IMR-90 (cell line): ENCODE data around the gene HPSE2. TPM values are rescaled to one million over a fixed set of nuclear protein-coding genes. Genes with fewer than 3 reads are reported as not detected.

ENCODE experiments used
- ATAC-seq: fragments of 200-7000 bp; cut with Tn5 transposase; 2 replicates; pipeline ENCODE4 v1.9.1; 2020; ENCODE audit warnings: low read depth, mild to moderate bottlenecking, moderate library complexity
- BruUV-seq: library from RNA; stranded (reverse); fragments of 400-500 nt; replicated peaks from 2 replicates; lab custom pipeline; 2021; lab: Mats Ljungman, UMichigan
- CTCF ChIA-PET: fragments of 300-600 bp; formaldehyde crosslinking; extraction: SDS; loops from one replicate; lab custom pipeline; 2021; ENCODE audit warnings: antibody characterized with exemption; lab: Yijun Ruan, JAX
- POLR2A ChIA-PET: fragments of 300-600 bp; sonication (Branson Sonifier 250); formaldehyde crosslinking; loops from one replicate; lab custom pipeline; 2022; ENCODE audit warnings: antibody characterized with exemption; ENCODE audit not compliant: unreplicated experiment; lab: Charles Lee
- DNase-seq: peaks from one replicate; pipeline ENCODE4 v3.0.0; 2013
- H2AFZ ChIP-seq: replicated peaks from 2 replicates; pipeline ENCODE3; 2013; ENCODE audit warnings: low read length, mild to moderate bottlenecking; ENCODE audit not compliant: poor library complexity
- H2AK5ac ChIP-seq: 2 replicates; pipeline ENCODE4 v1.6.1; 2013; ENCODE audit warnings: low read depth, low read length, inconsistent platforms
- H2AK9ac ChIP-seq: replicated peaks from 2 replicates; pipeline ENCODE3; 2013; ENCODE audit warnings: mild to moderate bottlenecking, low read depth, low read length, moderate library complexity; ENCODE audit not compliant: poor library complexity
- H2BK120ac ChIP-seq: 2 replicates; pipeline ENCODE4 v1.6.1; 2013; ENCODE audit warnings: low read depth, low read length, inconsistent platforms
- H2BK15ac ChIP-seq: 3 replicates; pipeline ENCODE4 v1.6.1; 2013; ENCODE audit warnings: low read depth, low read length, inconsistent platforms
- H2BK20ac ChIP-seq: 2 replicates; pipeline ENCODE4 v1.6.1; 2013; ENCODE audit warnings: low read depth, mild to moderate bottlenecking, inconsistent platforms, low read length, moderate library complexity
- H2BK5ac ChIP-seq: 2 replicates; pipeline ENCODE4 v1.6.1; 2013; ENCODE audit warnings: mild to moderate bottlenecking, low read depth, low read length, inconsistent platforms; ENCODE audit not compliant: poor library complexity, severe bottlenecking
- H3K14ac ChIP-seq: replicated peaks from 2 replicates; pipeline ENCODE4 v1.6.1; 2013; ENCODE audit warnings: low read depth, low read length, inconsistent platforms
- H3K18ac ChIP-seq: 2 replicates; pipeline ENCODE4 v1.6.1; 2013; ENCODE audit warnings: low read depth, low read length, control low read depth
- H3K23ac ChIP-seq: 2 replicates; pipeline ENCODE4 v1.6.1; 2013; ENCODE audit warnings: low read depth, low read length, inconsistent platforms
- H3K27ac ChIP-seq: 2 replicates; pipeline ENCODE4 v1.5.1; 2013; ENCODE audit warnings: mild to moderate bottlenecking, control low read depth, low read length; ENCODE audit not compliant: insufficient read depth
- H3K27me3 ChIP-seq: 2 replicates; pipeline ENCODE4 v1.6.1; 2013; ENCODE audit warnings: low read length; ENCODE audit not compliant: control insufficient read depth, insufficient read depth
- H3K36me3 ChIP-seq: 2 replicates; pipeline ENCODE4 v1.6.1; 2013; ENCODE audit warnings: low read length, mixed read lengths; ENCODE audit not compliant: control insufficient read depth, insufficient read depth
- H3K4ac ChIP-seq: 2 replicates; pipeline ENCODE4 v1.6.1; 2013; ENCODE audit warnings: low read depth, low read length, inconsistent platforms
- H3K4me1 ChIP-seq: 2 replicates; pipeline ENCODE4 v1.6.1; 2013; ENCODE audit warnings: low read length, mixed read lengths; ENCODE audit not compliant: control insufficient read depth, insufficient read depth
- H3K4me2 ChIP-seq: 2 replicates; pipeline ENCODE4 v1.6.1; 2013; ENCODE audit warnings: low read depth, mild to moderate bottlenecking, control low read depth, low read length, moderate library complexity
- H3K4me3 ChIP-seq: 2 replicates; pipeline ENCODE4 v1.5.1; 2013; ENCODE audit warnings: low read depth, mild to moderate bottlenecking, control low read depth, low read length, moderate library complexity; ENCODE audit not compliant: insufficient read depth
- H3K56ac ChIP-seq: 2 replicates; pipeline ENCODE4 v1.6.1; 2013; ENCODE audit warnings: low read length, inconsistent platforms; ENCODE audit not compliant: insufficient read depth; ENCODE audit errors: extremely low read depth
- H3K79me1 ChIP-seq, 2 experiments: 2 replicates each; pipeline ENCODE4 v1.6.1; 2013; ENCODE audit warnings: low read length in 2 of 2, inconsistent platforms in 1 of 2, low read depth in 1 of 2
- H3K9ac ChIP-seq: 2 replicates; pipeline ENCODE4 v1.6.1; 2013; ENCODE audit warnings: low read depth, low read length, control low read depth
- H3K9me1 ChIP-seq: 2 replicates; pipeline ENCODE4 v1.6.1; 2013; ENCODE audit warnings: low read length, inconsistent platforms; ENCODE audit not compliant: insufficient read depth
- H3K9me3 ChIP-seq: 2 replicates; pipeline ENCODE4 v1.6.1; 2013; ENCODE audit warnings: low read length; ENCODE audit not compliant: control insufficient read depth, insufficient read depth
- H4K20me1 ChIP-seq: 2 replicates; pipeline ENCODE4 v1.6.1; 2013; ENCODE audit warnings: low read length, inconsistent platforms; ENCODE audit not compliant: insufficient read depth
- H4K5ac ChIP-seq: 2 replicates; pipeline ENCODE4 v1.6.1; 2013; ENCODE audit warnings: mild to moderate bottlenecking, low read depth, low read length, control low read depth
- H4K8ac ChIP-seq, 2 experiments: 2 replicates each; pipeline ENCODE4 v1.6.1; 2013; ENCODE audit warnings: low read depth in 2 of 2, low read length in 2 of 2, control low read depth in 1 of 2, inconsistent platforms in 1 of 2
- H4K91ac ChIP-seq: 2 replicates; pipeline ENCODE4 v1.6.1; 2013; ENCODE audit warnings: low read depth, low read length, inconsistent platforms; ENCODE audit not compliant: insufficient read depth
- BHLHE40 ChIP-seq: fragments of 150-350 bp; IDR thresholded peaks from 2 replicates; pipeline ENCODE4 v1.6.1; 2016; ENCODE audit warnings: mild to moderate bottlenecking, low read depth, low read length
- CEBPB ChIP-seq: IDR thresholded peaks from 2 replicates; pipeline ENCODE4 v1.6.1; 2012; ENCODE audit warnings: low read depth, low read length, improper control_type of control experiment
- MAFK ChIP-seq: IDR thresholded peaks from 2 replicates; pipeline ENCODE4 v1.6.1; 2012; ENCODE audit warnings: low read depth, low read length, improper control_type of control experiment
- MXI1 ChIP-seq: IDR thresholded peaks from 2 replicates; pipeline ENCODE4 v1.6.1; 2012; ENCODE audit warnings: low read depth, mild to moderate bottlenecking, low read length, moderate library complexity, borderline replicate concordance
- NFE2L2 ChIP-seq: fragments of 150-350 bp; IDR thresholded peaks from 2 replicates; pipeline ENCODE4 v1.6.1; 2016; ENCODE audit warnings: low read depth, mild to moderate bottlenecking, low read length
- POLR2A ChIP-seq: IDR thresholded peaks from 2 replicates; pipeline ENCODE4 v1.6.1; 2012; ENCODE audit warnings: mild to moderate bottlenecking, low read depth, low read length
- RAD21 ChIP-seq: IDR thresholded peaks from 2 replicates; pipeline ENCODE4 v1.6.1; 2012; ENCODE audit warnings: low read length, improper control_type of control experiment
- RFX5 ChIP-seq: IDR thresholded peaks from 2 replicates; pipeline ENCODE4 v1.8.0; 2012; ENCODE audit warnings: low read depth, mild to moderate bottlenecking, low read length, moderate library complexity
- WGBS, 2 experiments: methylation state at CpG; one replicate each; pipeline versions ENCODE4 v1.1.5 to v1.1.7; 2013; ENCODE audit warnings: missing lambda C conversion rate in 2 of 2; ENCODE audit not compliant: insufficient read length in 1 of 2; ENCODE audit errors: extremely low coverage in 2 of 2; 5-methylcytosine and 5-hydroxymethylcytosine counted together
- dilution Hi-C: fragments of 300-500 bp; cut with HindIII; formaldehyde crosslinking; loops from one replicate; pipeline ENCODE4 v1.14.3; 2018; ENCODE audit warnings: low sequenced_read_pairs; ENCODE audit not compliant: unreplicated experiment
- in situ Hi-C: fragments of 300-500 bp; cut with MboI; formaldehyde crosslinking; loops from 3 replicates; pipeline ENCODE4 v1.14.3; 2019; ENCODE audit warnings: low sequenced_read_pairs, inconsistent platforms, mixed read lengths
- intact Hi-C: fragments of 100-400 bp; cut with micrococcal nuclease; formaldehyde crosslinking; loops from 2 replicates; pipeline ENCODE4 v1.10.0; 2022
- polyA plus RNA-seq, 3 experiments: library from polyadenylated mRNA; depleted of rRNA; stranded (reverse); fragments of >200 nt; gene quantifications; 2 replicates each; pipeline ENCODE4 v1.2.3, GENCODE V29; 2012; ENCODE audit warnings: low replicate concordance in 1 of 3
- total RNA-seq: library from RNA; depleted of rRNA; stranded (reverse); fragments of >200 nt; gene quantifications from 2 replicates; pipeline ENCODE4 v1.2.3, GENCODE V29; 2012
- TF ChIP-seq, protein P1 (sequence below): conservative IDR thresholded peaks from 2 replicates; pipeline ENCODE4 v1.5.1; 2012; ENCODE audit warnings: mild to moderate bottlenecking, low read depth, low read length, improper control_type of control experiment

The HPSE2 gene
- total and polyA plus RNA-seq, 2 of the 4 experiments (the other 2 are of a cell fraction) = not detected

DNA sequence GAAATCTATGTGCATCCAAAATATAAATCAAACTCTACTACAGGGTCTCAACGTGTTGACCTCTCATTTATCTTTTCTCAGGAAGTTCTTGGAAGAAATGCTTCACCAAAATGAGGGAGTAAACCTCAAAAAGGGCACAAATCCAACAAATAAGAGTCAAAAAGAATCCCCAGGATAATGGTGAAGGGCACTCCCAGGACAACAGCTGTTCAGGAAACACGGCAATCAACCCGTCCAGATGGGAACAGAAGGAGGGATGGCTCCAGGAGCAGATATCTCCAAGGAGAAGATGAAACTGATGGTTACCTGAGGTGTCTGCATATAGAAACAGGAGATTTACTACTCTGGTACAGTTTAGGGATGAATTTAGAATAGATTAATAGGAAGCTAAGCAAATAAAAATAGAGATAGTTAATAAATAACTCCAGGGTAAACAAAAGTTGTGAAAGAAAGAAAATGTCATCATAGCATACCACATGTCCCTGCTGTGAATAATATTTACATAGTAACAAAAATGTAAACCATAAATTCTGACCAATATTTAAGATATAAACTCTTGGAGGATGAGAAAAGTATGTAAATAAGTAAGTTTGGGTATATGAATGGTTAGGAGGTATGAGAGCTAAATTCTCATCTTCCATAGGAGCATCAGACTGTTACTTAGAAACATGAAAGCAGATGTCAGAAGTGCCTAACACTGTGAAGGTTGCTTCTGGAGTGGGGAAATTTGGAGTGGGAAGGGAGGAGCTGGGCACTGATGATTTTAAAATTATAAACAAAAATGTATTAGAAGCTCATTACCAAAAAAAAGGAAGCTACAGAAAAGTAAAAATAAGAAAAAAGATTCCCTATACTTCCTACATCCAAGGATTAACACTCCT, 551.4 kb downstream of the HPSE2 start:
- H2AFZ ChIP-seq = no peak overlapping the region

More for the DNA sequence above, 551.4 kb downstream of the HPSE2 start:
- H2BK120ac ChIP-seq = no peak overlapping the region
- no peak overlapping the region for H2BK20ac ChIP-seq
- H4K91ac ChIP-seq = no peak overlapping the region
- no peak overlapping the region for H3K4me3 ChIP-seq
- no CpG with 5 or more reads among the region's 3 CpGs for WGBS, 2 experiments
- no peaks in the 10 kb centered on the region for H3K79me1 ChIP-seq
- no peak overlapping the region for H3K23ac ChIP-seq
- CTCF ChIA-PET = no interaction called here
- H4K5ac ChIP-seq = no peak overlapping the region
- no peaks in the 10 kb centered on the region for H3K9me1 ChIP-seq
- POLR2A ChIA-PET = no interaction called here
- no peak overlapping the region for H3K4ac ChIP-seq
- no peak overlapping the region for H3K27ac ChIP-seq
- no peak overlapping the region for H3K4me2 ChIP-seq
- no peaks in the 10 kb centered on the region for H3K9me3 ChIP-seq
- no peaks in the 10 kb centered on the region for H3K4me1 ChIP-seq
- BruUV-seq = no TSS peak
- H4K20me1 ChIP-seq = no peaks in the 10 kb centered on the region
- no peak overlapping the region for H2BK5ac ChIP-seq
- H3K14ac ChIP-seq = no peak overlapping the region
- H2AK5ac ChIP-seq = no peak overlapping the region
- dilution Hi-C loops (no loop called here), intact Hi-C loops (no loop called here), in situ Hi-C loops (no loop called here)
- ATAC-seq (no peak; the same call in 1 of the 2 replicates), DNase-seq (no peak)
- no peak overlapping the region for H3K56ac ChIP-seq
- TF ChIP-seq, protein P1, sequence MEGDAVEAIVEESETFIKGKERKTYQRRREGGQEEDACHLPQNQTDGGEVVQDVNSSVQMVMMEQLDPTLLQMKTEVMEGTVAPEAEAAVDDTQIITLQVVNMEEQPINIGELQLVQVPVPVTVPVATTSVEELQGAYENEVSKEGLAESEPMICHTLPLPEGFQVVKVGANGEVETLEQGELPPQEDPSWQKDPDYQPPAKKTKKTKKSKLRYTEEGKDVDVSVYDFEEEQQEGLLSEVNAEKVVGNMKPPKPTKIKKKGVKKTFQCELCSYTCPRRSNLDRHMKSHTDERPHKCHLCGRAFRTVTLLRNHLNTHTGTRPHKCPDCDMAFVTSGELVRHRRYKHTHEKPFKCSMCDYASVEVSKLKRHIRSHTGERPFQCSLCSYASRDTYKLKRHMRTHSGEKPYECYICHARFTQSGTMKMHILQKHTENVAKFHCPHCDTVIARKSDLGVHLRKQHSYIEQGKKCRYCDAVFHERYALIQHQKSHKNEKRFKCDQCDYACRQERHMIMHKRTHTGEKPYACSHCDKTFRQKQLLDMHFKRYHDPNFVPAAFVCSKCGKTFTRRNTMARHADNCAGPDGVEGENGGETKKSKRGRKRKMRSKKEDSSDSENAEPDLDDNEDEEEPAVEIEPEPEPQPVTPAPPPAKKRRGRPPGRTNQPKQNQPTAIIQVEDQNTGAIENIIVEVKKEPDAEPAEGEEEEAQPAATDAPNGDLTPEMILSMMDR = no peak
- no peak for TF ChIP-seq RFX5
- TF ChIP-seq MAFK = no peak
- TF ChIP-seq BHLHE40 = no peak
- TF ChIP-seq RAD21 = no peak
- no peak for TF ChIP-seq POLR2A
- TF ChIP-seq MXI1 = no peak
- TF ChIP-seq NFE2L2 = no peak
- TF ChIP-seq CEBPB = no peak
- H3K9ac ChIP-seq = no peak overlapping the region
- H3K18ac ChIP-seq = no peak overlapping the region
- no peak overlapping the region for H4K8ac ChIP-seq
- no peak overlapping the region for H2BK15ac ChIP-seq
- no peak overlapping the region for H2AK9ac ChIP-seq
- no peaks in the 10 kb centered on the region for H3K27me3 ChIP-seq
- H3K36me3 ChIP-seq = no peaks in the 10 kb centered on the region
